Measurements from ENCODE around the gene PUM1. TPM values are rescaled to one million over a fixed set of nuclear protein-coding genes. Genes with fewer than 3 reads are reported as not detected.
"Not testable (repeated sequence)": the region's sequence is repeated elsewhere in the genome, so short reads cannot be mapped to it uniquely, and the experiment has no call there.

PUM1 gene
- total RNA-seq, 1 experiment from 2014 or later: 110 TPM

- BruUV-seq (replicated peaks): no TSS peak
- H3K36me3 Mint-ChIP-seq (ENCODE audit: insufficient read depth, unreplicated experiment): peaks cover 81% of the 10 kb centered on the region
- no peak for TF ChIP-seq CTCF (IDR thresholded peaks at IDR 0.05; ENCODE audit: unreplicated experiment)
- H3K27ac Mint-ChIP-seq (ENCODE audit: low read depth, unreplicated experiment): no peak overlapping the region
- POLR2A ChIA-PET: interaction anchor here (0.5 to 1.3 kb wide), 2 partner anchors 12 to 14 kb away, joined by 5 to 7 read pairs; no protein-coding TSS in a partner anchor
- no peak overlapping the region for H3K4me3 Mint-ChIP-seq (ENCODE audit: unreplicated experiment)
- CTCF ChIA-PET: interaction anchor here (0.7 kb wide), 1 partner anchor 250 kb away, joined by 3 read pairs; no protein-coding TSS in a partner anchor
- DNase-seq (ENCODE audit: unreplicated experiment): no peak
- peaks cover 25% of the 10 kb centered on the region for H3K4me1 Mint-ChIP-seq (ENCODE audit: insufficient read depth, unreplicated experiment)
- no peaks in the 10 kb centered on the region for H3K27me3 Mint-ChIP-seq (ENCODE audit: insufficient read depth, unreplicated experiment)
- no peaks in the 10 kb centered on the region for H3K9me3 Mint-ChIP-seq (ENCODE audit: unreplicated experiment)
- intact Hi-C loops (cut with micrococcal nuclease): no loop called here
These were observed 13.9 kb downstream of the PUM1 start for GRCh38 chr1:31051611-31052010.

GRCh38 chr1:31047507-31047906 is 18.0 kb downstream of the PUM1 start:
- H3K27me3 Mint-ChIP-seq (ENCODE audit: insufficient read depth, unreplicated experiment); H3K4me3 Mint-ChIP-seq (ENCODE audit: unreplicated experiment); intact Hi-C loops (cut with micrococcal nuclease); H3K9me3 Mint-ChIP-seq (ENCODE audit: unreplicated experiment); H3K4me1 Mint-ChIP-seq (ENCODE audit: insufficient read depth, unreplicated experiment); BruUV-seq (replicated peaks): not testable (repeated sequence)
- Mint-ChIP-seq H3K27ac (ENCODE audit: low read depth, unreplicated experiment) (peak overlapping the region; percentile 84), H3K36me3 (ENCODE audit: insufficient read depth, unreplicated experiment) (peaks cover 72% of the 10 kb centered on the region)
- POLR2A ChIA-PET: interaction anchor here (0.6 to 1.6 kb wide), 4 partner anchors 9 to 366 kb away, joined by 3 to 8 read pairs (median 4); partner anchors contain the start of gene PUM1
- DNase-seq (ENCODE audit: unreplicated experiment): peak; percentile 65
- CTCF ChIA-PET: interaction anchor here (0.6 kb wide), 1 partner anchor 9 kb away, joined by 3 read pairs; no protein-coding TSS in a partner anchor

GRCh38 chr1:31043631-31044030 is 21.9 kb downstream of the PUM1 start:
- ChIA-PET POLR2A (no interaction called here), CTCF (no interaction called here)
- Mint-ChIP-seq H3K4me1 (ENCODE audit: insufficient read depth, unreplicated experiment) (peaks cover 25% of the 10 kb centered on the region), H3K27ac (ENCODE audit: low read depth, unreplicated experiment) (no peak overlapping the region), H3K36me3 (ENCODE audit: insufficient read depth, unreplicated experiment) (peaks cover 58% of the 10 kb centered on the region), H3K27me3 (ENCODE audit: insufficient read depth, unreplicated experiment) (no peaks in the 10 kb centered on the region), H3K4me3 (ENCODE audit: unreplicated experiment) (no peak overlapping the region), H3K9me3 (ENCODE audit: unreplicated experiment) (no peaks in the 10 kb centered on the region)
- no TSS peak for BruUV-seq (replicated peaks)
- intact Hi-C loops (cut with micrococcal nuclease): no loop called here
- no peak for TF ChIP-seq CTCF (IDR thresholded peaks at IDR 0.05; ENCODE audit: unreplicated experiment)
- no peak for DNase-seq (ENCODE audit: unreplicated experiment)

- CTCF ChIA-PET: interaction anchor here (0.6 to 0.7 kb wide), 2 partner anchors 19 to 58 kb away, joined by 3 read pairs; no protein-coding TSS in a partner anchor
- peaks cover 34% of the 10 kb centered on the region for H3K4me1 Mint-ChIP-seq (ENCODE audit: insufficient read depth, unreplicated experiment)
- no peaks in the 10 kb centered on the region for H3K27me3 Mint-ChIP-seq (ENCODE audit: insufficient read depth, unreplicated experiment)
- H3K9me3 Mint-ChIP-seq (ENCODE audit: unreplicated experiment): no peaks in the 10 kb centered on the region
- DNase-seq (ENCODE audit: unreplicated experiment): no peak
- TF ChIP-seq CTCF (IDR thresholded peaks at IDR 0.05; ENCODE audit: unreplicated experiment): no peak
- no peak overlapping the region for H3K4me3 Mint-ChIP-seq (ENCODE audit: unreplicated experiment)
- POLR2A ChIA-PET: interaction anchor here (0.6 to 0.7 kb wide), 2 partner anchors 33 to 110 kb away, joined by 4 read pairs; no protein-coding TSS in a partner anchor
- H3K36me3 Mint-ChIP-seq (ENCODE audit: insufficient read depth, unreplicated experiment): peaks cover 66% of the 10 kb centered on the region
- no peak overlapping the region for H3K27ac Mint-ChIP-seq (ENCODE audit: low read depth, unreplicated experiment)
- no TSS peak for BruUV-seq (replicated peaks)
- intact Hi-C loops (cut with micrococcal nuclease): no loop called here
These were observed 22.9 kb downstream of the PUM1 start for GRCh38 chr1:31042656-31043055.

Measured in MCF 10A (cell line).